ENCODE results near the gene BFSP2.

Gene BFSP2

GRCh38 chr3:133400006-133400515, at the start of gene BFSP2:
Gene BFSP2, plus strand, starts transcription at chr3:133400056. Its CDS starts 28 bp downstream, at chr3:133400084.
- DNase-seq (ENCODE audit: low spot score): no peak

GRCh38 chr3:133354721-133355120, 45.1 kb upstream of the BFSP2 start:
- no peak for DNase-seq (ENCODE audit: low spot score)

GRCh38 chr3:133360476-133360875, 39.4 kb upstream of the BFSP2 start:
- DNase-seq (ENCODE audit: low spot score): peak; percentile 0

GRCh38 chr3:133361011-133361410, 38.8 kb upstream of the BFSP2 start:
- no peak for DNase-seq (ENCODE audit: low spot score)

- no peak for DNase-seq (ENCODE audit: low spot score)
These were observed 38.4 kb upstream of the BFSP2 start for GRCh38 chr3:133361435-133361834.

GRCh38 chr3:133362539-133362938, 37.3 kb upstream of the BFSP2 start:
- DNase-seq (ENCODE audit: low spot score): peak; percentile 0

- no peak for DNase-seq (ENCODE audit: low spot score)
These were observed 35.2 kb upstream of the BFSP2 start for GRCh38 chr3:133364704-133365103.

- DNase-seq (ENCODE audit: low spot score): no peak
These were observed 32.9 kb upstream of the BFSP2 start for GRCh38 chr3:133366921-133367320.

GRCh38 chr3:133367403-133367802, 32.5 kb upstream of the BFSP2 start:
- DNase-seq (ENCODE audit: low spot score): no peak

GRCh38 chr3:133367956-133368355, 31.9 kb upstream of the BFSP2 start:
- DNase-seq (ENCODE audit: low spot score): no peak

- DNase-seq (ENCODE audit: low spot score): no peak
These were observed 31.3 kb upstream of the BFSP2 start for GRCh38 chr3:133368371-133369067.

- no peak for DNase-seq (ENCODE audit: low spot score)
These were observed 30.8 kb upstream of the BFSP2 start for GRCh38 chr3:133369068-133369440.

GRCh38 chr3:133371181-133371580, 28.7 kb upstream of the BFSP2 start:
- no peak for DNase-seq (ENCODE audit: low spot score)

GRCh38 chr3:133371676-133372075, 28.2 kb upstream of the BFSP2 start:
- no peak for DNase-seq (ENCODE audit: low spot score)

GRCh38 chr3:133374708-133375402, 25.0 kb upstream of the BFSP2 start:
- no peak for DNase-seq (ENCODE audit: low spot score)

GRCh38 chr3:133375403-133375745, 24.5 kb upstream of the BFSP2 start:
- DNase-seq (ENCODE audit: low spot score): no peak

- no peak for DNase-seq (ENCODE audit: low spot score)
These were observed 23.0 kb upstream of the BFSP2 start for GRCh38 chr3:133376810-133377209.

- peak; percentile 77 for DNase-seq (ENCODE audit: low spot score)
These were observed 22.5 kb upstream of the BFSP2 start for GRCh38 chr3:133377396-133377795.

GRCh38 chr3:133379926-133380325, 19.9 kb upstream of the BFSP2 start:
- DNase-seq (ENCODE audit: low spot score): no peak

GRCh38 chr3:133380481-133381225, 19.2 kb upstream of the BFSP2 start:
- no peak for DNase-seq (ENCODE audit: low spot score)

- DNase-seq (ENCODE audit: low spot score): no peak
These were observed 18.3 kb upstream of the BFSP2 start for GRCh38 chr3:133381346-133382109.

- DNase-seq (ENCODE audit: low spot score): no peak
These were observed 16.7 kb upstream of the BFSP2 start for GRCh38 chr3:133383175-133383574.
